HEK293T (cell line): Measurements from ENCODE around the gene LRRN3.

Experiments
- ELF4 ChIP-seq: fragments of 450-650 bp; IDR thresholded peaks from 2 replicates; pipeline ENCODE4 v1.6.1; 2017; ENCODE audit warnings: antibody characterized with exemption
- FOXM1 ChIP-seq: fragments of 450-650 bp; IDR thresholded peaks from 2 replicates; pipeline ENCODE4 v1.6.1; 2017; ENCODE audit warnings: mild to moderate bottlenecking, borderline replicate concordance
- L3MBTL2 ChIP-seq: fragments of 450-650 bp; conservative IDR thresholded peaks from 2 replicates; pipeline ENCODE4 v1.6.1; 2016; ENCODE audit warnings: mild to moderate bottlenecking
- SP1 ChIP-seq: fragments of 450-650 bp; IDR thresholded peaks from 2 replicates; pipeline ENCODE4 v1.6.1; 2017
- TARDBP ChIP-seq: fragments of 450-650 bp; IDR thresholded peaks from 2 replicates; pipeline ENCODE4 v1.6.1; 2016

- TF ChIP-seq FOXM1 (no peak), SP1 (no peak), ELF4 (no peak), TARDBP (no peak), L3MBTL2 (no peak)
These were observed 16.7 kb downstream of the LRRN3 start for GRCh38 chr7:111107579-111107978.
